GM18502 (cell line): ENCODE measurements around the gene TMEM135.
"Not testable (repeated sequence)": the region's sequence is repeated elsewhere in the genome, so short reads cannot be mapped to it uniquely, and the experiment has no call there.

Experiments used
- ATAC-seq: cut with Tn5 transposase; IDR thresholded peaks from one replicate; pipeline ENCODE4 v1.9.1; 2021; ENCODE audit warnings: mild to moderate bottlenecking; ENCODE audit not compliant: unreplicated experiment, poor library complexity

Gene TMEM135

DNA sequence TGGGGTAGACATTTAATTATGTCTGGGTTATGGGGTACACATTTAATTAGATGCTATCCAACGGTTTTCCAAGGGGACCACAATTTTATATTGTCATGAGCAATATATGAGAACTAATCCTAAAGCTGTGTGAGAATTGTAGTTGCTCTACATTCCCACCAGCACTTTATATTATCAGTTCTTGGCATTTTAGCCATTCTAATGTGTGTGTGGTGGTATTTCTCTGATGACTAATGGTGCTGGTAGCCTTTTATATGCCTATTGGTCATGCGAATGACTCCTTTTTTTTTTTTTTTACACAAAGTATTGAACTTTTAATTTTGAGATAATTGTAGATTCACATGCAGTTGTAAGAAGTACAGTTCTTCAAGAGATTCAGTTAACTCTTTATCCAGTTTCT, 26.2 kb downstream of the TMEM135 start:
- no peak for ATAC-seq

DNA sequence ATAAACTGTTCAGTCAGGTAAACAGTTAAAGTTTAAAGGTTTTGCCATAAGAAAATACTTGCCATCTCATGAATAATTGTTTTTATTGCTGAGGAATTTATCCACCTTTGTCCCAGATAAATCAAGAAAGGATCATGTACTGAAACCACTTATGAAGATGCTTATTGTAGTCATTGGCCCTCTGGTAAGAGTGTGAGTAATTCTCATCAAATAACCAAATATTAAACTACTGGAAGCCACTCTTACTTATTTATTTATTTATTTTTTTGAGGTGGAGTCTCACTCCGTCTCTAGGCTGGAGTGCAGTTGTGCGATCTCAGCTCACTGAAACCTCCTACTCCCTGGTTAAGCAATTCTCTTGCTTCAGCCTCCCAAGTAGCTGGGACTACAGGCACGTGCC, 35.1 kb downstream of the TMEM135 start:
- ATAC-seq, result no peak

GRCh38 chr11:87076260-87076783, 38.6 kb downstream of the TMEM135 start:
- no peak for ATAC-seq

DNA sequence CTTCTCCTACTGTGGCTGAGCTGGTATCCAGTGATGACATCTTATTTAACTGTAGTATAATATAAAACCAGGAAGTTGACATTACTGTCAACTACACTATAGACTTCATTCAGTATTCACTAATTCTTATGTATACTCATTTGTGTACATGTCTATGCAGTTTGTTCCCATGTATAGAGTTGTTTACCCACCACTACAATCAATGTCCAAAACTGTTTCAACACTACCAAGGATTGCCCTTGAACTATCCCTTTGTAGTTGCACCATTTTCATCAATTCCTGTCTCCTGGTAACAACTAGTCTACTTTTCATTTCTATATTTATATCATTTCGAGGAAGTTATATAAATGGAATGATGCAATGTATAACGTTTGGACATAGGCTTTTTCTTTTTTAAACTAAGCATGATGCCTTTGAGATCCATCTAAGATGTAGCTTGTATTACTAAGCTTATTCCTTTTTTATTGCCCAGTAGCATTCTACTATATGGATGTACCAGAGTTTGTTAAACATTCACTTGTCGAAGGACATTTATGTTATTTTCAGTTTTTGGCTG, 39.2 kb downstream of the TMEM135 start:
- ATAC-seq, result no peak

- peak; percentile 73 for ATAC-seq
Observed at GRCh38 chr11:87081358-87081757, 43.6 kb downstream of the TMEM135 start.

GRCh38 chr11:87082590-87082989, 44.9 kb downstream of the TMEM135 start:
- no peak for ATAC-seq

- ATAC-seq, result no peak
Observed at GRCh38 chr11:87083029-87083428, 45.3 kb downstream of the TMEM135 start.

- no peak for ATAC-seq
Observed at GRCh38 chr11:87092159-87092558, 54.4 kb downstream of the TMEM135 start.

DNA sequence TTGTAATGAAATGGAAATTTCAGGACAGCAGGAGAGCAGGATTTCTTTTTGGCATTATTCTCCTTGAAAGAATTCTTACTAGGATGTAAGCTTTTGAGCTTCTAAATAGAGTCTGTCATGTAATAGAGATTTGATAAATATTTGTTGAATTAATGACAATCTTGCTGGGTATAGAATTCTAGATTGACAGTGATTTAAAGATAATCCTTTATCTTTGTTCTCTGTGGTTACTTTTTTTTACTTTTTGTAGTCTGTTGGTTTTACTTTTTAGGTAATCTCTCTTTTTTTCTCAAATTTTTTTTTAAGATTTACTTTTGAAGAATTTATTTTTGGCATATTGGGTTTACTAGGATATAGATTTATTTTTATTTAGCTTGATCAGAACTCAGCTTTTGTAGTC, 54.8 kb downstream of the TMEM135 start:
- ATAC-seq, result no peak

GRCh38 chr11:87097582-87097981, 59.8 kb downstream of the TMEM135 start:
- peak; percentile 91 for ATAC-seq

- ATAC-seq, result no peak
Observed at GRCh38 chr11:87101956-87102580, 64.3 kb downstream of the TMEM135 start.

- ATAC-seq, result not testable (repeated sequence)
Observed at GRCh38 chr11:87105826-87106225, 68.1 kb downstream of the TMEM135 start.

- not testable (repeated sequence) for ATAC-seq
Observed at GRCh38 chr11:87107379-87107778, 69.6 kb downstream of the TMEM135 start.

DNA sequence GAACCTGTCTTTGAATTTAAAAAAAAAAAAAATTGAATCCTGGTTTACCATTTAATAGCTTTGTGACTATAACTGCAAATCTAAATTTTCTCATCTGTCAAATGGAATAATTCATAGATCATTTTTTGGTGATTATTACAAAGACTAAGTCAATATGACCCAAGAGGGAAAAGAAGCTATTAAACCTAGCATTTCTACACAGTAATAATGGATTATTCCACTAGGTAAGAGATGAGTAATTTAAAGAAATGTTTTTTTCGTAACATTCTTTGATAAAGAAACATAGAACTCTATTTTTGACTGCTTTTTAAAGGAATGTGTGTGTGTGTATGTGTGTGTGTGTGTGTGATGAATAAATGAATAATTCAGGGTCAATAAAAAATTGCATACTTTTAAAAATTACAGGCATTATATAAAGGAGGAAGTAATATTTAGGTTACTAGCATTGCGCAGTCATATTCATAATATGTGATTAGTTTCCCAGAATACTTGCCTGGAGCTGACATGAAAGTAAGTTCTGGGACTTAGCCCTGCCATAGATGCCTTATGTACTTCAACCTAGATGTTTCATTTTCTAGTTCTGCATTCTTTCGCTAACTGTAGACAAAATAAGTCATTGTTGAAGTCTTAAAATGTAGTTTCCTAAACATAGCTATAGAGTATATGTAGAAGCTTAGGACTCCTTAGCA, 72.9 kb downstream of the TMEM135 start:
- ATAC-seq, result no peak

- ATAC-seq, result no peak
Observed at GRCh38 chr11:87114093-87114492, 76.4 kb downstream of the TMEM135 start.

GRCh38 chr11:87116185-87116584, 78.5 kb downstream of the TMEM135 start:
- ATAC-seq, result no peak

GRCh38 chr11:87120937-87121336, 83.2 kb downstream of the TMEM135 start:
- ATAC-seq, result no peak

GRCh38 chr11:87122852-87123251, 85.1 kb downstream of the TMEM135 start:
- ATAC-seq, result no peak

GRCh38 chr11:87125257-87125656, 87.5 kb downstream of the TMEM135 start:
- ATAC-seq, result no peak

- no peak for ATAC-seq
Observed at GRCh38 chr11:87127101-87127500, 89.4 kb downstream of the TMEM135 start.

- no peak for ATAC-seq
Observed at GRCh38 chr11:87128372-87128771, 90.6 kb downstream of the TMEM135 start.
